ENCODE data around the gene TRPM2.

Gene TRPM2

DNA sequence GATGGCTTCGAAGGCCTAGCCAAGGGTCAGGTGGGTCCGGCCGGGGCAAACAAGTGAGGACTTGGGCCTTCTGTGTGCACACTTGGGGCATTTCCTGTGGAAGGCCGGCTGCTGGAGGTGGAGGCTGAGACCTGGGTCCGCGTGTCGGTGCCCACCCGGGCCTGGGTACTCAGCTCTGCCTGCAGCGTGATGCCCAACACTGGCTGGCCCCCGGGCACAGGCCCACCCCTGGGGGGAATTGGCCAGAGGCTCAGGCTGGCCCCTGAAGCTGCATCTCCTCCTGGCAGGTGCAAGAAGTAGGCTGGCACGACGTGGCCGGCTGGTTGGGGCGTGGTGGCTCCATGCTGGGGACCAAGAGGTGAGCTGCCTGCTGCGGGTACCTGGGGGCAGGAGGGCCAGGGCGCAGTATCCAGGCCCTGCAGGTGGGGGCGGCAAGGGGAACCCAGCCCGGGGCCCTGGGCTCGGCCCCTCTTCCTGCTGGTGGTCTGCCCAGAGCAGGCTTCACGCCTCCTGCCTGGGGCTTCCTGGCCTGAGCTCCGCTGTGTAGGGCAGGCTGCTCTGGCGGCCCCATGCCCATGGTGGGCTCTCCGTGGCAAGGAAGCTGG, 31.5 kb upstream of the TRPM2 start:
- no peak for TF ChIP-seq POLR2AphosphoS5 (IDR thresholded peaks at IDR 0.05; ENCODE audit: low read depth, low read length)
- no peak for TF ChIP-seq POU2F2 (IDR thresholded peaks at IDR 0.05; ENCODE audit: low read depth, low read length)
- no peak for TF ChIP-seq TAF1 (IDR thresholded peaks at IDR 0.05; ENCODE audit: low read depth, low read length)
- TF ChIP-seq POLR2A (IDR thresholded peaks at IDR 0.05; ENCODE audit: low read depth, low read length): no peak
- TF ChIP-seq SPI1 (IDR thresholded peaks at IDR 0.05; ENCODE audit: low read depth, low read length): no peak
- no peak for TF ChIP-seq PAX5 (IDR thresholded peaks at IDR 0.05; ENCODE audit: insufficient read depth, low read length, severe bottlenecking)
- FAIRE-seq (no peak), DNase-seq (ENCODE audit: insufficient read length, low spot score) (no peak)

DNA sequence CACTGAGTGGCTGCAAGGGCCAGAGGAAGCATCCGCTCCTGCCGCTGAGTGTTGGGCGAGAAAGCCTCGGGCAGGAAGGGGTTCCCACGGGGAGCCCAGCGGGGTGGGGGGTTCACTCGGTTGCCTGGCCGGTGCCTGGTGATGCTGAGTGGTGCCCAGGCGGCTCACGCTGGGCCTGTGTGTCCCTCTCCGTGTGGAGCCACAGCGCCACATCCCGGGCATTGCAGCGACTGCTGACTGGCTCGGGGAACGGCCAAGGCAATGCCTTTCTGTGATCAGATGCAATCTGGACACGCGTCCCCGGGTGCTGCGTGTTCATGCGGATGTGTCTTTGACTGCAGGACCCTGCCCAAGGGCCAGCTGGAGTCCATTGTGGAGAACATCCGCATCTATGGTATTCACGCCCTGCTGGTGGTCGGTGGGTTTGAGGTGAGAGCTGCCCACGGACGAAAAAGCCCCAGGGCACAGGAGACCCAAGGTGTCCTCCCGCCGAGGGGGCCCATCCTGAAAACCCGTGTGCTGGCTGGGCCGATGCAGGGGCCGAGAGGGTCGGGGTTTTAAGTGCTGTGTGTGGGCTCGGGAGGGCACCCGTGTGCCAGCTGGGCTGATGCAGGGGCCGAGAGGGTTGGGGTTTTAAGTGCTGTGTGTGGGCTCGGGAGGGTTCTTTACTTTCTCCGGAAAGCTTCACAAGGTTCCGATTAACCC, 30.6 kb upstream of the TRPM2 start:
- DNase-seq (ENCODE audit: insufficient read length, low spot score) (no peak), FAIRE-seq (no peak)
- no peak for TF ChIP-seq SPI1 (IDR thresholded peaks at IDR 0.05; ENCODE audit: low read depth, low read length)
- TF ChIP-seq POLR2AphosphoS5 (IDR thresholded peaks at IDR 0.05; ENCODE audit: low read depth, low read length): no peak
- TF ChIP-seq TAF1 (IDR thresholded peaks at IDR 0.05; ENCODE audit: low read depth, low read length): no peak

DNA sequence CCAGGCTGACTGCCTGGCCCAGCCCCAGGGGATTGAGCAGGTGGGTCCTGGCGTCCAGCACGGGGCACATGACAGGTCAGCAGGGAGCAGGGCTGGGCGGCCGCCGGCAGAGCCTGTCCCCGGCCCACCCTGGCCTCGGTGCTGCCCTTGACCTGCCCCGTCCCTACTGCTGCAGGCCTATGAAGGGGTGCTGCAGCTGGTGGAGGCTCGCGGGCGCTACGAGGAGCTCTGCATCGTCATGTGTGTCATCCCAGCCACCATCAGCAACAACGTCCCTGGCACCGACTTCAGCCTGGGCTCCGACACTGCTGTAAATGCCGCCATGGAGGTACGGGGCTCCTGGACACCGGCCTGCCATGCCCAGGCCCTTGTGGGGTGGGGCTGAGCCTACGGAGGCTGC, 29.8 kb upstream of the TRPM2 start:
- TF ChIP-seq POLR2AphosphoS5 (IDR thresholded peaks at IDR 0.05; ENCODE audit: low read depth, low read length) (no peak), TAF1 (IDR thresholded peaks at IDR 0.05; ENCODE audit: low read depth, low read length) (no peak), POLR2A (IDR thresholded peaks at IDR 0.05; ENCODE audit: low read depth, low read length) (no peak), POU2F2 (IDR thresholded peaks at IDR 0.05; ENCODE audit: low read depth, low read length) (no peak), PAX5 (IDR thresholded peaks at IDR 0.05; ENCODE audit: insufficient read depth, low read length, severe bottlenecking) (no peak), SPI1 (IDR thresholded peaks at IDR 0.05; ENCODE audit: low read depth, low read length) (no peak)
- DNase-seq (ENCODE audit: insufficient read length, low spot score) (no peak), FAIRE-seq (no peak)

DNA sequence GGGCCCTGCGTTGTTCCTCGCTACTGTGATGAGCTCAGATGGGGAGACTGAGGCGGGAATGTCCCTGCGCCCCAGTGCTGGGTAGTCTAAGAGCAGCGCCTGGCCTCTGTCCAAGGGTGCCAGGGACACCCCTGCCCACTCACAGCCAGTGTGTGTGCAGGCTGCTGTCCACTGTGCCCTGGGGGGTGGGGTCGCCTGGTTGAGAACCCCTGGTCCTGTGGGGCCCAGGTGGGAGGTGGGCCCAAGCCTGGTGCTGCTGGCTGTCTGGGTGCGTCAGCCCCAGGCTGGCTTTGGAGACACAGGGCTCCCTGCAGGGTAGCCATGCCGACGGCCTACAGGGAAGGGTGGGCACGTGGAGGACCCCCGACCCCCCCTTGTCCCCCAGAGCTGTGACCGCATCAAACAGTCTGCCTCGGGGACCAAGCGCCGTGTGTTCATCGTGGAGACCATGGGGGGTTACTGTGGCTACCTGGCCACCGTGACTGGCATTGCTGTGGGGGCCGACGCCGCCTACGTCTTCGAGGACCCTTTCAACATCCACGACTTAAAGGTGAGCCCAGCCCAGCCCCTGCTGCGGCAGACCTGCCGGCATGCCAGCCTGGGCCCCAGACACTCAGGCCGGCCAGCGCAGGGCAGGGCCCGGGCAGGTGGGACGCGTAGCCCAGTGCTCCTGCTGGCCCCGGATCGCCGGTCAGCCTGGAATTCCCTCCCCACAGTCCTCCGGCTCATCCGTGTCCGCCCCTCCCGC, 29.1 kb upstream of the TRPM2 start:
- no peak for FAIRE-seq
- DNase-seq (ENCODE audit: insufficient read length, low spot score): no peak
- TF ChIP-seq POLR2A (IDR thresholded peaks at IDR 0.05; ENCODE audit: low read depth, low read length) (no peak), TAF1 (IDR thresholded peaks at IDR 0.05; ENCODE audit: low read depth, low read length) (no peak), SPI1 (IDR thresholded peaks at IDR 0.05; ENCODE audit: low read depth, low read length) (no peak), POLR2AphosphoS5 (IDR thresholded peaks at IDR 0.05; ENCODE audit: low read depth, low read length) (no peak)

DNA sequence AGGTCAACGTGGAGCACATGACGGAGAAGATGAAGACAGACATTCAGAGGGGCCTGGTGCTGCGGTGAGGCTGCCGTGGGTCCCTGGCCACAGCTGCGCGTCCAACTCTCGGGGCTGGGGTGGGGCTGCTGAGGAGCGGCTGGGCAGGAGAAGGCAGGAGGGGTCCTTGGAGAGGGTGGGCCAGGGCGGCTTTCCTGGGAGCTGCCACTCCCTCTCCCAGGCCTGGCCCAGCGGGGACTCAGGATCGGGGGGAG, 28.6 kb upstream of the TRPM2 start:
- DNase-seq (ENCODE audit: insufficient read length, low spot score) (no peak), FAIRE-seq (no peak)
- TF ChIP-seq PAX5 (IDR thresholded peaks at IDR 0.05; ENCODE audit: insufficient read depth, low read length, severe bottlenecking) (no peak), POU2F2 (IDR thresholded peaks at IDR 0.05; ENCODE audit: low read depth, low read length) (no peak), SPI1 (IDR thresholded peaks at IDR 0.05; ENCODE audit: low read depth, low read length) (no peak), POLR2A (IDR thresholded peaks at IDR 0.05; ENCODE audit: low read depth, low read length) (no peak), TAF1 (IDR thresholded peaks at IDR 0.05; ENCODE audit: low read depth, low read length) (no peak), POLR2AphosphoS5 (IDR thresholded peaks at IDR 0.05; ENCODE audit: low read depth, low read length) (no peak)

DNA sequence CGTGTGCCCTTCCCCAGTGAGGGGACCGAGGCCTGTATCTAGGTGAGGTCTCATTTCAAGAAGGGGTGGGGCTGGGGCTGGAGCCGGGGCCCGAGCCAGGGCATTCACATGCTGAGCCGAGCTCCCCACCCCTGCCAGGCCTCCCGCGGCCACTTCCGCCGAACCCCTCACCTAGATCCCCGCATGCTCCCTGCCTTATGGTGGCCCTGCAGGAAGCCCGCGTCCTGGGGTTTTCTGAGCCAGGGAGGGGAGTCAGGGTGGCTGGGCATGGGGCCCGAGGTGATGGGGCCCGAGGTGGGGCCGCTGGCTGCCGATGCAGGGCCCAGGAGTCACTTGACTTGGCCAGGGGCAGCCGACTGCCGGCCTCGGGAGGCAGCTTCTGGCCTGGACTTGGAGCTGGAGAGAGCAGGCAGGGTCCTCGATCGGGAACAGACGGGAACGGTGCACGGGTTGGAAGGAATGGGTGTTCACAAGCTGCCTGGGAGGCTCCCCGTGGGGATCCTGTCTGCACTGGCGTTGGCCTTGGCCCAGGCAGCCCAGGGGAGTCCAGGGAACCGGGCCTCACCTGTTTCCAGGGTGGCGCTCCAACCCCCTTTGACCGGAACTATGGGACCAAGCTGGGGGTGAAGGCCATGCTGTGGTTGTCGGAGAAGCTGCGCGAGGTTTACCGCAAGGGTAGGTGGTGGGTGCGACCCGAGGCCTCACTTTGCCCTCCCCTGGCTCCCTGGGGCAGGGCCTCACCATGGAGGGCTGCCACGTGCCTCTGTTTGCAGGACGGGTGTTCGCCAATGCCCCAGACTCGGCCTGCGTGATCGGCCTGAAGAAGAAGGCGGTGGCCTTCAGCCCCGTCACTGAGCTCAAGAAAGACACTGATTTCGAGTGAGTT, 27.8 kb upstream of the TRPM2 start:
- FAIRE-seq (no peak), DNase-seq (ENCODE audit: insufficient read length, low spot score) (no peak)
- TF ChIP-seq POU2F2 (IDR thresholded peaks at IDR 0.05; ENCODE audit: low read depth, low read length): no peak
- no peak for TF ChIP-seq POLR2AphosphoS5 (IDR thresholded peaks at IDR 0.05; ENCODE audit: low read depth, low read length)
- no peak for TF ChIP-seq SPI1 (IDR thresholded peaks at IDR 0.05; ENCODE audit: low read depth, low read length)
- TF ChIP-seq POLR2A (IDR thresholded peaks at IDR 0.05; ENCODE audit: low read depth, low read length): no peak
- TF ChIP-seq TAF1 (IDR thresholded peaks at IDR 0.05; ENCODE audit: low read depth, low read length): no peak
- TF ChIP-seq PAX5 (IDR thresholded peaks at IDR 0.05; ENCODE audit: insufficient read depth, low read length, severe bottlenecking): no peak

DNA sequence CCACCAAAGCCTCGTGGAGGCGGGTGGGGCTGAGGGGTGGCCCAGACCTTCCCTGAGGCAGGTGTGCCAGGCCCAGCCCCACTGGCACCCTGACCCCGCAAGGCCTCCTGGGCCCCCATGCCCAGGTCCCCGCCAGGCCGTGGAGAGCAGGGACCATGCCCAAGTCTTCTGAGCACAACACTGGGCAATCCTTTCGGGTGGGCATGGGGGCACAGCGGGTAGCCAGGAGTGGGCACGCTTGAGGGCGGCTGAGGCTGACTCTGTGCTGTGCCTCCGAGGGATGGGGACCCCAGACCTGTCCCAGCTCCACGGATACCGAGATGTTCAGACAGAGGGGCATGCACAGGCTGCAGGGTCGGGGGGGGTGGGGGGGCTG, 27.2 kb upstream of the TRPM2 start:
- TF ChIP-seq TAF1 (IDR thresholded peaks at IDR 0.05; ENCODE audit: low read depth, low read length) (no peak), POU2F2 (IDR thresholded peaks at IDR 0.05; ENCODE audit: low read depth, low read length) (no peak)
- DNase-seq (ENCODE audit: insufficient read length, low spot score): no peak
- FAIRE-seq: no peak

DNA sequence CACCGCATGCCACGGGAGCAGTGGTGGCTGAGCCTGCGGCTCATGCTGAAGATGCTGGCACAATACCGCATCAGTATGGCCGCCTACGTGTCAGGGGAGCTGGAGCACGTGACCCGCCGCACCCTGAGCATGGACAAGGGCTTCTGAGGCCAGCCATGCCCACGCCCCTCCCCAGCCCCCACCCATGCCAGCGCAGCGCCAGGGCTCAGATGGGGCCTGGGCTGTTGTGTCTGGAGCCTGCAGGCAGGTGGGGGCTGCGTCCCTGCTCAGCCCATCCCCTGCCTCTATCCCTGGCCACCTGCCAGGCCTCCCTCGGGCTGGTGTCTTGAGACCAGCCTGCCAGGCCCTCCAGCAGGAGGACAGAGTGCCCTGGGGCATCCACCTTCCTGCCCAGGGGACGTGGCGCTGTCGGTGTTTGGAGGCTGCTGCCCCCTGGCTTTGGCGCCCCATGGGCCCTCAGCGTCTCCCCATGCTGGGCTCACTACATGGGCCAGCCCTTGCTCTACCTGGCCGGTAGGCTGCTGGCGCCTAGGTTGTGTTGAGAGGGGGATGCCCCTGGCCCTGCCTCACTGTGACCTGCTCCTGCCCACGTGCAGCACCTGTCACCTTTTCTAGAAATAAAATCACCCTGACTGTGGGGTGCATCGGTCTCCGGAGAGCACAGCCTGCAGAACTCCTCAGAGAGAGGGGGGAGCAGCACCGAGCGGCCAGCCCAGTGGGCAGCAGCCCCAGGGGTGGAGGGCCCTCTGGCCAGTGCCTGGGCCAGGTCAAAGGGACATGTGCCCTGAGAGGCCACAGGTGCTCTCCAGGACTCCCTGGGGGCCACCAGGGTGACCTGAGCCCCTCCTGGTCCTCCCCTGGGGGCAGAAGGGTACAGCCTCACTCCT, 26.5 kb upstream of the TRPM2 start:
- FAIRE-seq (no peak), DNase-seq (ENCODE audit: insufficient read length, low spot score) (no peak)
- no peak for TF ChIP-seq PAX5 (IDR thresholded peaks at IDR 0.05; ENCODE audit: insufficient read depth, low read length, severe bottlenecking)
- no peak for TF ChIP-seq SPI1 (IDR thresholded peaks at IDR 0.05; ENCODE audit: low read depth, low read length)
- TF ChIP-seq POLR2AphosphoS5 (IDR thresholded peaks at IDR 0.05; ENCODE audit: low read depth, low read length): no peak; the same call in 1 of the 2 replicates
- TF ChIP-seq POLR2A (IDR thresholded peaks at IDR 0.05; ENCODE audit: low read depth, low read length): no peak
- no peak for TF ChIP-seq TAF1 (IDR thresholded peaks at IDR 0.05; ENCODE audit: low read depth, low read length)
- no peak for TF ChIP-seq POU2F2 (IDR thresholded peaks at IDR 0.05; ENCODE audit: low read depth, low read length)

DNA sequence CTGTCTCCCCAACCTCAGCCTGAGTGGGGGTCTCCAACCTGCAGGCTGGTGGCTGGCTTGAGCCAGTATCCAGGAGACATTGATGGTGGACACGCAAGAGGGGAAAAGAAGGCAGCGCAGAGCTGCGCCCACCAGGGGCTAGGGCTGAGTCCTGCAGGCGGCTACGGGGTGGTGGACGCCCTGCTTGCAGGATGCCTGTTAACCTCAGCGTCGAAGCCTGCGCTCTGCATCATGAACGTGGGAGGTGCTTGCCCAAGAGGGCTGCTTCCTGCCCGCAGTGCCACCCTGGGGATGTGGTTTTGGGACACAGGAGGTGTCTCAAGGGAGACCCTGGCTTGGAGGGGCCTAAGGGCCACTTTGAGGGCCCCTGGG, 25.8 kb upstream of the TRPM2 start:
- FAIRE-seq (no peak), DNase-seq (ENCODE audit: insufficient read length, low spot score) (no peak)
- TF ChIP-seq POLR2AphosphoS5 (IDR thresholded peaks at IDR 0.05; ENCODE audit: low read depth, low read length): no peak; the same call in 1 of the 2 replicates
- TF ChIP-seq TAF1 (IDR thresholded peaks at IDR 0.05; ENCODE audit: low read depth, low read length): no peak
- peak; percentile 15; the same call in 1 of the 2 replicates for TF ChIP-seq POLR2A (IDR thresholded peaks at IDR 0.05; ENCODE audit: low read depth, low read length)
